T-helper 1 cell (primary cell): ENCODE measurements around the gene STRIP1.

Source experiments
- DNase-seq, 5 donors: peaks; one replicate each; pipeline ENCODE4 v3.0.0-alpha.2; 2012 to 2020

The STRIP1 gene

DNA sequence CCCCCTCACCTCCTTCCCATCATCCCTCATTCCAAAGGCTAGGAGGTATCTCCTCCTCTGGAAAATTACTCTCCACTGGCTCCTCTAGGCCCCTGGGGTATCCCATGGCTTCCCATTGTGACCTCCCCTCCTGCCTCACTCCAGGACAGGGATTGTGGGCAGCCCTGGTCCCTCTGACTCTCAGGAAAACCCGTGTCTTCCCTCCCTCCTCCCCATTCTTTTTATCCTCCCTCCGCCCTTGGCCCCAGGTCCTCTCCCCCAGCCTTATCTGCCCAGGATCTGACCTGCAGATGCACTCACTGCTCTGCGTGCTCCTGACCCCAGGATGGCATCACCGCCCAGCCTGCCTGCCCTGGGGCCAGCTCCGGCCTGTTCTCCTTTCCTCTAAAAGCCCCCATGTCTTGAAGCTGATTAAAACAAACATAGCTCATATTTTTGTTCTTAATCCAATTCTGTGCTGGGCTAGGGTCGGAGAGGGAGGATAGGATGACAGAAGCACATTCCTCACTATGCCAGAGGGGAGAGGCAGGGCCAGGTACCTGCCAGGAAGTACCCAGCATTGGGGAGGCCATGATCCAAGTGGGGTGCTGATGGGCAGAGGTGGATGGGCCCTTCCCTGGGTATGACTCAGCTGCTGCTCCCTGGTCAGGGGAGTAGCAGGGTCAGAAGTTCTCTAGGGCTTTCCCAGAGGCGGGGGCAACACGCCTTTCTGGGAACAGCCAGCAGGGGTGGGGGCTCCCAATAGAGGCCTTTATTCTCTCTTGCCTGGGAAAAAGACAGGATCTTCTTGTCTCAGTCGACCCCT, 64.0 kb downstream of the STRIP1 start:
- DNase-seq = no peak

- DNase-seq = no peak
Observed at GRCh38 chr1:110100335-110100734, 65.9 kb downstream of the STRIP1 start.

DNA sequence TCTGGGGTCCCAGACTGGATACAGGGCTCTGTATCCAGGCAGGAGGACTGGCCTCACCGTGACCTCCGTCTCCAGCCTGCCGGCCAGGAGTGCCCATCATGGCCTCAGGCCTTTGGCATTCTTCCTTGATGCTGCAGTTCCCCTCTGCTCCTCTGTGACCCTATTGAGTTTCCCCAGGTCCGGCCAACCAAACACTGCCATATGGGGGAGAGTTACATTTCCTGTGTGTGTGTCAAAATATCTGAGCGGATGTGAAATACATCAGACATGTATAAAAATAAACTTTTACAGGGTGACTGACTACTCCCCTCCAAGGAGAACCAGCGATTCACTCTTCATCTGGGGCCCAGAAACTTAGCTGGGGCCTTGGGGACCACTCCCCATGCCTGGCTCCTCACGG, 67.7 kb downstream of the STRIP1 start:
- DNase-seq = no peak
